NCI-H128 (cell line): ENCODE data around the gene LTBP1.

Experiments
- DNase-seq: peaks from one replicate; lab custom pipeline; 2025; ENCODE audit not compliant: unreplicated experiment; lab: John Stamatoyannopoulos, UW

Gene LTBP1

GRCh38 chr2:33404321-33404720, 457.6 kb downstream of the LTBP1 start:
- DNase-seq = no peak

- no peak for DNase-seq
Observed at GRCh38 chr2:33406622-33407021, 459.9 kb downstream of the LTBP1 start.

GRCh38 chr2:33408109-33408508, 461.4 kb downstream of the LTBP1 start:
- no peak for DNase-seq

GRCh38 chr2:33409417-33409955, 462.7 kb downstream of the LTBP1 start:
- no peak for DNase-seq

GRCh38 chr2:33411765-33412164, 465.0 kb downstream of the LTBP1 start:
- DNase-seq = no peak

- DNase-seq = no peak
Observed at GRCh38 chr2:33412920-33413319, 466.2 kb downstream of the LTBP1 start.

GRCh38 chr2:33419581-33420200, 472.9 kb downstream of the LTBP1 start:
- no peak for DNase-seq

- no peak for DNase-seq
Observed at GRCh38 chr2:33420726-33421125, 474.0 kb downstream of the LTBP1 start.

- DNase-seq = no peak
Observed at GRCh38 chr2:33421820-33422219, 475.1 kb downstream of the LTBP1 start.

GRCh38 chr2:33425161-33425560, 478.4 kb downstream of the LTBP1 start:
- no peak for DNase-seq

GRCh38 chr2:33425586-33426031, 478.9 kb downstream of the LTBP1 start:
- DNase-seq = no peak

- DNase-seq = no peak
Observed at GRCh38 chr2:33426666-33427231, 480.0 kb downstream of the LTBP1 start.

GRCh38 chr2:33430077-33430476, 483.3 kb downstream of the LTBP1 start:
- no peak for DNase-seq

- no peak for DNase-seq
Observed at GRCh38 chr2:33430856-33431255, 484.1 kb downstream of the LTBP1 start.

- DNase-seq = no peak
Observed at GRCh38 chr2:33432871-33433270, 486.1 kb downstream of the LTBP1 start.

- no peak for DNase-seq
Observed at GRCh38 chr2:33433279-33434235, 486.8 kb downstream of the LTBP1 start.

- no peak for DNase-seq
Observed at GRCh38 chr2:33435518-33435917, 488.8 kb downstream of the LTBP1 start.

GRCh38 chr2:33436083-33436482, 489.3 kb downstream of the LTBP1 start:
- DNase-seq = no peak

GRCh38 chr2:33437297-33437696, 490.5 kb downstream of the LTBP1 start:
- no peak for DNase-seq

GRCh38 chr2:33437815-33438214, 491.1 kb downstream of the LTBP1 start:
- no peak for DNase-seq

GRCh38 chr2:33441235-33441810, 494.6 kb downstream of the LTBP1 start:
- no peak for DNase-seq
